ENCODE results near the gene TMEM161A.

TMEM161A gene

GRCh38 chr19:19074196-19074882 is 63.9 kb downstream of the TMEM161A start:
- in situ Hi-C loops (cut with MboI; ENCODE audit: low sequenced_read_pairs, unreplicated experiment): no loop called here
- DNase-seq (ENCODE audit: low spot score): no peak
- no peak for TF ChIP-seq CTCF (IDR thresholded peaks at IDR 0.05; ENCODE audit: borderline replicate concordance, control extremely low read depth, extremely low read depth, insufficient read depth, missing control alignments)

- no peak for DNase-seq (ENCODE audit: low spot score)
- no peak for TF ChIP-seq CTCF (IDR thresholded peaks at IDR 0.05; ENCODE audit: borderline replicate concordance, control extremely low read depth, extremely low read depth, insufficient read depth, missing control alignments)
- in situ Hi-C loops (cut with MboI; ENCODE audit: low sequenced_read_pairs, unreplicated experiment): no loop called here
Measured at GRCh38 chr19:19071897-19072296, 66.4 kb downstream of the TMEM161A start.
